ENCODE results near the gene CD109.
A peak's percentile ranks its signal among the peaks of the same experiment; 100 is the strongest.

The CD109 gene

GRCh38 chr6:73766040-73766439 lies 70.0 kb downstream of the CD109 start:
- DNase-seq (ENCODE audit: low read depth): no peak
- no peak overlapping the region for H3K4me3 ChIP-seq (ENCODE audit: low read length)
- TF ChIP-seq CTCF (IDR thresholded peaks at IDR 0.05; ENCODE audit: insufficient read depth, low read depth, low read length, missing control alignments): no peak

GRCh38 chr6:73768558-73768957 lies 72.6 kb downstream of the CD109 start:
- DNase-seq (ENCODE audit: low read depth): no peak
- H3K4me3 ChIP-seq (ENCODE audit: low read length): no peak overlapping the region
- TF ChIP-seq CTCF (IDR thresholded peaks at IDR 0.05; ENCODE audit: insufficient read depth, low read depth, low read length, missing control alignments): no peak

GRCh38 chr6:73769976-73770375 lies 74.0 kb downstream of the CD109 start:
- TF ChIP-seq CTCF (IDR thresholded peaks at IDR 0.05; ENCODE audit: insufficient read depth, low read depth, low read length, missing control alignments): no peak
- DNase-seq (ENCODE audit: low read depth): no peak
- H3K4me3 ChIP-seq (ENCODE audit: low read length): no peak overlapping the region

GRCh38 chr6:73774311-73774774 lies 78.3 kb downstream of the CD109 start:
- no peak overlapping the region for H3K4me3 ChIP-seq (ENCODE audit: low read length)
- peak; percentile 75 for DNase-seq (ENCODE audit: low read depth)
- no peak for TF ChIP-seq CTCF (IDR thresholded peaks at IDR 0.05; ENCODE audit: insufficient read depth, low read depth, low read length, missing control alignments)

GRCh38 chr6:73779943-73780342 lies 83.9 kb downstream of the CD109 start:
- TF ChIP-seq CTCF (IDR thresholded peaks at IDR 0.05; ENCODE audit: insufficient read depth, low read depth, low read length, missing control alignments): no peak
- DNase-seq (ENCODE audit: low read depth): no peak

GRCh38 chr6:73782911-73783310 lies 86.9 kb downstream of the CD109 start:
- no peak for DNase-seq (ENCODE audit: low read depth)
- H3K4me3 ChIP-seq (ENCODE audit: low read length): no peak overlapping the region
- TF ChIP-seq CTCF (IDR thresholded peaks at IDR 0.05; ENCODE audit: insufficient read depth, low read depth, low read length, missing control alignments): no peak

More at GRCh38 chr6:73779943-73780342, 83.9 kb downstream of the CD109 start:
- no peak overlapping the region for H3K4me3 ChIP-seq (ENCODE audit: low read length)

- no peak for TF ChIP-seq CTCF (IDR thresholded peaks at IDR 0.05; ENCODE audit: insufficient read depth, low read depth, low read length, missing control alignments)
- H3K4me3 ChIP-seq (ENCODE audit: low read length): no peak overlapping the region
- DNase-seq (ENCODE audit: low read depth): no peak
Observed at GRCh38 chr6:73784726-73785505, 88.9 kb downstream of the CD109 start.
